Neural progenitor cell (in vitro differentiated cells): ENCODE measurements around the gene ATXN1.

Source experiments
- CTCF ChIP-seq: fragments of 200-600 bp; sonication (generic); IDR thresholded peaks from 2 replicates; pipeline ENCODE4 v1.5.1; 2017; ENCODE audit warnings: antibody characterized with exemption, mild to moderate bottlenecking
- EZH2 ChIP-seq: fragments of 200-600 bp; sonication (generic); IDR thresholded peaks from 2 replicates; pipeline ENCODE4 v1.6.1; 2017; ENCODE audit warnings: antibody characterized with exemption, mild to moderate bottlenecking, moderate library complexity
- EZH2phosphoT487 ChIP-seq: fragments of 200-600 bp; sonication (generic); IDR thresholded peaks from 2 replicates; pipeline ENCODE4 v1.6.1; 2017; ENCODE audit warnings: antibody characterized with exemption

GRCh38 chr6:16778521-16778920, 17.3 kb upstream of the ATXN1 start:
- TF ChIP-seq EZH2: no peak
- no peak for TF ChIP-seq CTCF
- TF ChIP-seq EZH2phosphoT487: no peak
